Muscle layer of colon (tissue), 2 donors: ENCODE results near the gene ZNF467.

ENCODE experiments used
- H3K27ac ChIP-seq: one replicate; pipeline ENCODE4 v1.7.0; 2013; ENCODE audit warnings: low read depth, mild to moderate bottlenecking, low read length, moderate library complexity
- H3K27me3 ChIP-seq, 2 donors: one replicate each; pipeline ENCODE4 v1.7.0; 2013; ENCODE audit warnings: low read length in 2 of 2, mild to moderate bottlenecking in 2 of 2; ENCODE audit not compliant: insufficient read depth in 2 of 2, control insufficient read depth in 1 of 2
- H3K36me3 ChIP-seq: one replicate; pipeline ENCODE4 v1.7.0; 2013; ENCODE audit warnings: mild to moderate bottlenecking, low read length; ENCODE audit not compliant: insufficient read depth
- H3K4me1 ChIP-seq: one replicate; pipeline ENCODE4 v1.7.0; 2013; ENCODE audit warnings: mild to moderate bottlenecking, low read length; ENCODE audit not compliant: insufficient read depth
- H3K4me3 ChIP-seq, 2 donors: one replicate each; pipeline ENCODE4 v1.7.0; 2013; ENCODE audit warnings: low read length in 2 of 2, low read depth in 1 of 2, mild to moderate bottlenecking in 1 of 2, moderate library complexity in 1 of 2
- H3K9ac ChIP-seq: one replicate; pipeline ENCODE4 v1.7.0; 2013; ENCODE audit warnings: low read length
- H3K9me3 ChIP-seq: one replicate; pipeline ENCODE4 v1.7.0; 2013; ENCODE audit warnings: mild to moderate bottlenecking, low read length
- donor health status: abdominal sarcoma.
- donor health status: Adenocarcinoma of cecum.

ZNF467 gene, protein sequence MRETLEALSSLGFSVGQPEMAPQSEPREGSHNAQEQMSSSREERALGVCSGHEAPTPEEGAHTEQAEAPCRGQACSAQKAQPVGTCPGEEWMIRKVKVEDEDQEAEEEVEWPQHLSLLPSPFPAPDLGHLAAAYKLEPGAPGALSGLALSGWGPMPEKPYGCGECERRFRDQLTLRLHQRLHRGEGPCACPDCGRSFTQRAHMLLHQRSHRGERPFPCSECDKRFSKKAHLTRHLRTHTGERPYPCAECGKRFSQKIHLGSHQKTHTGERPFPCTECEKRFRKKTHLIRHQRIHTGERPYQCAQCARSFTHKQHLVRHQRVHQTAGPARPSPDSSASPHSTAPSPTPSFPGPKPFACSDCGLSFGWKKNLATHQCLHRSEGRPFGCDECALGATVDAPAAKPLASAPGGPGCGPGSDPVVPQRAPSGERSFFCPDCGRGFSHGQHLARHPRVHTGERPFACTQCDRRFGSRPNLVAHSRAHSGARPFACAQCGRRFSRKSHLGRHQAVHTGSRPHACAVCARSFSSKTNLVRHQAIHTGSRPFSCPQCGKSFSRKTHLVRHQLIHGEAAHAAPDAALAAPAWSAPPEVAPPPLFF

GRCh38 chr7:149773446-149774236, at the start of gene ZNF467:
Gene ZNF467, minus strand, starts transcription at chr7:149773588. Its CDS starts 2,556 bp downstream, at chr7:149771032.
- peak within 1 kb of the TSS; percentile 80 for H3K27ac ChIP-seq
- no peak within 1 kb of the TSS for H3K9ac ChIP-seq
- peaks cover 8% of the 10 kb centered on the region for H3K4me1 ChIP-seq

DNA sequence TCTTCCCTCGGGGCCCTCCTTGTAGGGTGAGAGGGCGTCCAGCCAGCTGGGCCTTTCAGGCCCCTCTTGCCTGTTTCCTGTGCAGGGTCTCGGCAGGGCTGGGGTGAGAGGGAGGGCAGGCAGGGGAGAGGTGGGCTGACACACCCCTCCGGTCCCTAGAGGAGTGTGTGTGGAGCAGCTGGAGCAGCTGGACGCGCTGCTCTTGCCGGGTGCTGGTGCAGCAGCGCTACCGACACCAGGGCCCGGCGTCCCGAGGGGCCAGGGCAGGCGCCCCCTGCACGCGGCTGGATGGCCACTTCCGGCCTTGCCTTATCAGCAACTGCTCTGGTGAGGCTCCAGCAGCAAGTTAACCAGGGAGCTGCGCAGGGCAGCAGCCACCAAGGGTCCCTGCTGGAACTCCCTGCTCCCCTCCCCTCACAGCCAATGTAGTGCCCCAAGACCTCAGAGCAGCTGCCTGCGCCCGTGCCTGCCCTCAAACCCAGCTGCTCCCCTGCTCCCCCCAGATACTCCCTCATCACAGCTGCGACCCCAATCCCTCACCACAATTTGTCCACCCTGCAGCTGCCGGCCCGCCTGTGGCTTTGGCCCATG, 49.1 kb upstream of the ZNF467 start:
- Histone ChIP-seq H3K4me3 (no peak overlapping the region), H3K27me3 (no peaks in the 10 kb centered on the region), H3K27ac (no peak overlapping the region), H3K4me1 (no peaks in the 10 kb centered on the region), H3K36me3 (no peaks in the 10 kb centered on the region), H3K9me3 (no peaks in the 10 kb centered on the region), H3K9ac (no peak overlapping the region)

More at GRCh38 chr7:149773446-149774236, at the start of gene ZNF467:
- no peaks in the 10 kb centered on the region for H3K9me3 ChIP-seq
- H3K36me3 ChIP-seq, result peaks cover 3% of the 10 kb centered on the region
- no peaks in the 10 kb centered on the region for H3K27me3 ChIP-seq
- H3K4me3 ChIP-seq, result peak within 1 kb of the TSS; percentile 61 to 68

DNA sequence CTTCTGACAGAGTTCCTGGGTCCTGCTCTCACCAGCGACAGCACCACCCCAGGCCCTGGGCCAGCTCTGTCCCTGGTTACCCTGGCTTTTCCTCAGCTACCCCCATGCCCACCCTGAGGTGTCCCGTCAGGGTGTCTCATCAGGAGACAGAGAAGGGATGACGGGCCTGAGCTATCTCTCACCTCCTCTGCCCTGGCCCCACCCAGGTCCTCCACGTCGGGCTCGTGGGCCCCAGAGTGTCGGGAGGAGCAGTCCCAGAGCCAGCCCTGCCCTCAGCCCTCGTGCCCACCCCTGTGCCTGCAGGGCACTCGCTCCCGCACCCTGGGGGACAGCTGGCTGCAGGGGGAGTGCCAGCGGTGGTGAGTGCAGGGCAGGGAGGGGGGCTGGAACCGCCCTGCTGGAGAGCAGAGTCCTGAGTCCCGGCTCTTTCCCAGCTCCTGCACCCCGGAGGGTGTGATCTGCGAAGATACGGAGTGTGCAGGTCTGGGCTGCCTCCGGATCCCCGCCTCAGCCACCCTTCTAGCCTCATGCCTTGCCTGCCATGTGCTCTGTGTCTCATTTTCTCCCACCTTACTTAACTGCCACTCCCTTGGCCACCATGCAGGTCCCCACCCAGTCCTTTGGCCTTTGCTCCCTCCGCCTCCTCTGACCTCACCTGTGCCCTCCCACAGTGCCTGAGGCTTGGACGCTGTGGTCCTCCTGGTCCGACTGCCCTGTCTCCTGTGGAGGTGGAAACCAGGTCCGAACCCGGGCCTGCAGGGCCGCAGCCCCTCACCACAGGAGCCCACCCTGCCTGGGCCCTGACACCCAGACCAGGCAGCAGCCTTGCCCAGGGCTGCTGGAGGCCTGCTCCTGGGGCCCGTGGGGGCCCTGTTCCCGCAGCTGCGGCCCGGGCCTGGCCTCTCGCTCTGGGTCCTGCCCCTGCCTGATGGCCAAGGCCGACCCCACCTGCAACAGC, 48.1 kb upstream of the ZNF467 start:
- Histone ChIP-seq H3K9me3 (no peaks in the 10 kb centered on the region), H3K4me3 (no peak overlapping the region), H3K27me3 (no peaks in the 10 kb centered on the region), H3K27ac (no peak overlapping the region), H3K4me1 (no peaks in the 10 kb centered on the region), H3K36me3 (no peaks in the 10 kb centered on the region), H3K9ac (no peak overlapping the region)

GRCh38 chr7:149820622-149821190, 47.3 kb upstream of the ZNF467 start:
- H3K36me3 ChIP-seq, result no peaks in the 10 kb centered on the region
- no peaks in the 10 kb centered on the region for H3K27me3 ChIP-seq
- no peaks in the 10 kb centered on the region for H3K9me3 ChIP-seq
- no peak overlapping the region for H3K27ac ChIP-seq
- no peak overlapping the region for H3K4me3 ChIP-seq
- H3K4me1 ChIP-seq, result no peaks in the 10 kb centered on the region
- no peak overlapping the region for H3K9ac ChIP-seq

DNA sequence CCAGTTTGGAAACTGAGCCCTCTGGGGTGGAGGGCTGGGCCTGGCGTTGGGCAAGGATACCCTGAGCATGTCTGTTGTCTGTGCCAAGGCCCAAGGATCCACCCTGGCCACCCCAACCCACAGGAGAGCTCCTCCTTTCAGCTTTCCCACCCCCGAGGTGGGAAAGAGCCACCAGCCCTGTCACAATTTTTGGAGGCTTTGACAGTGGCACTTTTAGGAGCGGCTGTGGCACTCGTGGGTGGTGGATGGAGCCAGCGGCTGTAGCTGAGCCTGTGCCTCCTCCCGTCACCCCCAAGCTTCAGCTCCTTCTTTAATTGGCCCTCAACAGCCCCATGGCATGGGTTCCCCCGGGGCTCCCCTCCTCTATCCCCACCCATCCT, 46.6 kb upstream of the ZNF467 start:
- Histone ChIP-seq H3K4me1 (no peaks in the 10 kb centered on the region), H3K4me3 (no peak overlapping the region), H3K9me3 (no peaks in the 10 kb centered on the region), H3K27ac (no peak overlapping the region), H3K36me3 (no peaks in the 10 kb centered on the region), H3K27me3 (no peaks in the 10 kb centered on the region), H3K9ac (no peak overlapping the region)

DNA sequence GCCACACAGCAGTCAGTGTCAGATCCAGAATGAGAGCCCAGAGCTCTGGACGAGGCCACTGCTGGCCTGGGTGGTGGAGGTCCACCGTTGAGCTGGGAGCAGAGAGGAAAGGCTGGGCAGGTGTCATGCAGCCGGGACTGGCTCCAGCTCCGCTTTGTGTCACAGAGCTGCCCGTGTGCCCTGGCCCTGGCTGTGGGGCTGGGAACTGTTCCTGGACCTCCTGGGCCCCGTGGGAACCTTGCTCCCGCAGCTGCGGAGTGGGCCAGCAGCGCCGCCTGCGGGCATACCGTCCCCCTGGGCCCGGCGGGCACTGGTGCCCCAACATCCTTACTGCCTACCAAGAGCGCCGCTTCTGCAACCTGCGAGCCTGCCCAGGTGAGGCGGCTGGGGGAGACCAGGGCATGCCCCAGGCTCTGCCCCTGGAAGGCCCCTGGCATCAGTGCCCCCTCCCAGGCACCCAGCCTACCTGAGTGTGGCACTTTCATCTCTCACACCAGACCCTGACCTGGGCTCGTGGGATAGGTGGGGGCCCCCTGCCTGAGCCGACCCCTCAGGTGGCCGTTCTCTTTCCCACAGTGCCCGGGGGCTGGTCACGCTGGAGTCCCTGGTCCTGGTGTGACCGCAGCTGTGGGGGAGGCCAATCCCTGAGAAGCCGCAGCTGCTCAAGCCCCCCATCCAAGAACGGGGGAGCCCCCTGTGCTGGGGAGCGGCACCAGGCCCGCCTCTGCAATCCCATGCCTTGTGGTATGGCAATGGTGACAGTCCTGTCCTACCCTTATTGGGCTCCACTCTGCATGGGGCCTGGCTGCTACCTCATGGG, 46.0 kb upstream of the ZNF467 start:
- Histone ChIP-seq H3K36me3 (no peaks in the 10 kb centered on the region), H3K4me3 (no peak overlapping the region), H3K4me1 (no peaks in the 10 kb centered on the region), H3K27me3 (no peaks in the 10 kb centered on the region), H3K9ac (no peak overlapping the region), H3K27ac (no peak overlapping the region), H3K9me3 (no peaks in the 10 kb centered on the region)

GRCh38 chr7:149818536-149818840, 45.1 kb upstream of the ZNF467 start:
- Histone ChIP-seq H3K4me3 (no peak overlapping the region), H3K27me3 (no peaks in the 10 kb centered on the region), H3K27ac (no peak overlapping the region), H3K9ac (no peak overlapping the region), H3K9me3 (no peaks in the 10 kb centered on the region), H3K4me1 (no peaks in the 10 kb centered on the region), H3K36me3 (no peaks in the 10 kb centered on the region)

- no peak overlapping the region for H3K27ac ChIP-seq
- H3K9ac ChIP-seq, result no peak overlapping the region
- no peak overlapping the region for H3K4me3 ChIP-seq
- H3K27me3 ChIP-seq, result no peaks in the 10 kb centered on the region
- no peaks in the 10 kb centered on the region for H3K9me3 ChIP-seq
- no peaks in the 10 kb centered on the region for H3K36me3 ChIP-seq
- H3K4me1 ChIP-seq, result no peaks in the 10 kb centered on the region
Measured at GRCh38 chr7:149817836-149818535, 44.6 kb upstream of the ZNF467 start.

DNA sequence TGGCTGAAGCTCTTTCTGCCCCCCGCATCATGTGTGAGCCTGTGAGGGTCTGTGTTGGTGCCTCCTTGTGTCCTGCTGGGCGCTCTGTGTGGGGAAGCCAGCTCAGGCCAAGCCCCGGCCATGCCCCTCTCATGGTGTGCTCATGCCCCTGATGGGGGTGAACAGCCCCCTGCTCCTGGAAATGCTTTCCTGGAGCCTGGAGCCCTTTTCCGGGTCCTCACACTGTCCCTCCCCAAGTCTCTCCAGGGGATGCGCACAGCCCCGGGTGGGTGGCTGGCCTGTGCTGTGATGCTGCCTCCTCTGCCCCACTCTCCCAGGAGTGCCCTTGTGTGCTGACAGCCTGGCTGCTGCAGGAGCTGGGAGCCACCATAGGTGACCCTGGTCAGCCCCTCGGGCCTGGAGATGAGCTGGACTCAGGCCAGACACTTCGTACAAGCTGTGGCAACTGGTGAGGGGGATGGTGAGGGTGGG, 43.9 kb upstream of the ZNF467 start:
- Histone ChIP-seq H3K9me3 (no peaks in the 10 kb centered on the region), H3K4me1 (no peaks in the 10 kb centered on the region), H3K9ac (no peak overlapping the region), H3K4me3 (no peak overlapping the region), H3K27me3 (no peaks in the 10 kb centered on the region), H3K36me3 (no peaks in the 10 kb centered on the region), H3K27ac (no peak overlapping the region)
